OCI-LY7 (cell line): Measurements from ENCODE around the gene OAS2.

Experiments
- EZH2phosphoT487 ChIP-seq: fragments of 200-600 bp; sonication (generic); IDR thresholded peaks from 2 replicates; pipeline ENCODE4 v1.6.1; 2018; ENCODE audit warnings: low read depth, borderline replicate concordance, mild to moderate bottlenecking, mixed run types, antibody characterized with exemption, low read length, moderate library complexity, mixed read lengths
- TF ChIP-seq, protein P1 (sequence below): fragments of 200-600 bp; sonication (generic); conservative IDR thresholded peaks from 2 replicates; pipeline ENCODE4 v1.5.1; 2014; ENCODE audit warnings: mild to moderate bottlenecking, antibody characterized with exemption, low read length, moderate library complexity, mixed read lengths

DNA sequence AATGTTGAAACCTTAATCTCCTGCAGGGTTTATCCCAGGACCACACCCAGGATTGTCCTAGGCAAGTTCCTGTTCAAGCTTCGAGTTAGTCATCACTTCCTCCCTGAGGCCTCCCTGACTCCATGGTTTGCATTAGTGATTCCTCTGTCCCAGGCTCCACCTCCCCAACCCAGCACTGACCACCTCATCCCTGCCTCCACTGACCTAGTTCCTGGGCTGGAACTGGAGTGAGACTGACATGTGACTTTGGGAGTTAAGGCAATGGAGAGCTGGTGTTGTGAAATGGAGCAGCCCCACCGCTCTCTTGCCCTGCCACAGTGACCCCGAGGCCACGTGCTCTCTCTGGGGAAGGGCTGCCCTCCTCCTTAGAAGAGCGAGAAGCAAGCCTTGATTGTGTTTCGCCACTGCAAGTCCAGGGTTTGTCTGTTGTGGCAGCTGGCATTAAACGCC lies 62.4 kb downstream of the OAS2 start:
- TF ChIP-seq, protein P1, sequence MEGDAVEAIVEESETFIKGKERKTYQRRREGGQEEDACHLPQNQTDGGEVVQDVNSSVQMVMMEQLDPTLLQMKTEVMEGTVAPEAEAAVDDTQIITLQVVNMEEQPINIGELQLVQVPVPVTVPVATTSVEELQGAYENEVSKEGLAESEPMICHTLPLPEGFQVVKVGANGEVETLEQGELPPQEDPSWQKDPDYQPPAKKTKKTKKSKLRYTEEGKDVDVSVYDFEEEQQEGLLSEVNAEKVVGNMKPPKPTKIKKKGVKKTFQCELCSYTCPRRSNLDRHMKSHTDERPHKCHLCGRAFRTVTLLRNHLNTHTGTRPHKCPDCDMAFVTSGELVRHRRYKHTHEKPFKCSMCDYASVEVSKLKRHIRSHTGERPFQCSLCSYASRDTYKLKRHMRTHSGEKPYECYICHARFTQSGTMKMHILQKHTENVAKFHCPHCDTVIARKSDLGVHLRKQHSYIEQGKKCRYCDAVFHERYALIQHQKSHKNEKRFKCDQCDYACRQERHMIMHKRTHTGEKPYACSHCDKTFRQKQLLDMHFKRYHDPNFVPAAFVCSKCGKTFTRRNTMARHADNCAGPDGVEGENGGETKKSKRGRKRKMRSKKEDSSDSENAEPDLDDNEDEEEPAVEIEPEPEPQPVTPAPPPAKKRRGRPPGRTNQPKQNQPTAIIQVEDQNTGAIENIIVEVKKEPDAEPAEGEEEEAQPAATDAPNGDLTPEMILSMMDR: no peak
- TF ChIP-seq EZH2phosphoT487: no peak
